ENCODE measurements around the gene FAM181A. TPM values are rescaled to one million over a fixed set of nuclear protein-coding genes. Genes with fewer than 3 reads are reported as not detected.

The FAM181A gene
- total RNA-seq, 1 experiment from 2014 or later = not detected

DNA sequence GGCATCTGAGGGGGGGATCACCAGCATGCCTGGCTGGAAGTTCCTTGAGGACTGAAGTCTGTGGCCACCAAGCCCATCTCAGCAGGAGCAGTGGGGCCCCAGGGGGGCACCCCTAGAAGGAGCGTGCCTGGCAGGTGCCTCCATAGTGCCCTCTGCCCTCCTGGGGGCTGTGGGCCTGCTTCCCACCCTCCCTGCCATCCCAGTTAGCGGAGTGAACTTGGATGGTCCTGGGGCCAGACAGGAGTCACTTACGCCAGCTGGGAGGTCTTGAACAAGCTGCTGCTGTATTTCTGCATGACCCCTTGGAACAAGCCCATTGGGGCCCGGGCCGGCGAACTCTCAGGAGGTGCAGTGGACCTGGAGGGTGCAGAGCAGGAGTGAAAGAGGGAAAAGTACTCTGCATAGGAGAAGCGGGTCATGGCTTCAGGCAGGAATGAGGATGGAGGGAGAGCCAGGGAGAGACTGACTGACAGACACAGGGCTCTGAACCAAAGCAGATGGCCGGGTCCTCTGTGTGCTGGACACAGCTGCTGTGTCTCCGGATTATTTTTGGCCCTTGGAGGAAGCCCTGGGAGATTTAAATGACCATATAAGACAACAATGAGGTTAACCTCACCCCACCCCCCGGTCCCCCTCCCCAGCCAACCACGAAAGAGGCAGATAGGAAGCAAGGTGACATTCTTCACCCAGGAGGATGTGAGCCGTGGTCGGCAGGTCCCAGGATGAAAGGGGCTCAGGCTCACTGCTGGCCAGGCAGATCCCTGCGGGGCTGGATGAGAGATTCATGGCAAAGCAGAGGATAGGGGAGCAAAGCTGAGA, 29.6 kb downstream of the FAM181A start:
- in situ Hi-C loops (cut with HindIII; ENCODE audit: low pct_unique_long_range_greater_than_20kb, low sequenced_read_pairs) = no loop called here
- no peak for DNase-seq (ENCODE audit: low read depth)

DNA sequence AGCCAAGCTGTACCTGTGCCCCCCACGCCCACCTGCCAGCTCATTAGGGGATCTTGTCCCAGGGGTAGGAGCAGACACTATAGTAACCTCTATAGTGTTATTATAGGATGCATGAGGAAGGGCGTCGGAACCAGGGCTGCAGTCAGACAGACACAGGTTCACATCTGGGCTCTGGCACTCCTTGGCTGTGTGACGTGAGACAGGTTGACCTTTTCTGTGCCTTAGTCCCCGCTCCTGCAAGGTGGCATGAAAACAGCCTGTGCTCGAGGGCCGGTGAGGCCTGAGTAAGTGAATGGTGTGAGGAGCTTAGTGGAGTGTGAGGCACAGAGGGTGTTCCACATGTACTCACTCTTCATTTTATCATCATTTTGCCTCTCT, 30.2 kb downstream of the FAM181A start:
- DNase-seq (ENCODE audit: low read depth) = no peak
- in situ Hi-C loops (cut with HindIII; ENCODE audit: low pct_unique_long_range_greater_than_20kb, low sequenced_read_pairs) = no loop called here

DNA sequence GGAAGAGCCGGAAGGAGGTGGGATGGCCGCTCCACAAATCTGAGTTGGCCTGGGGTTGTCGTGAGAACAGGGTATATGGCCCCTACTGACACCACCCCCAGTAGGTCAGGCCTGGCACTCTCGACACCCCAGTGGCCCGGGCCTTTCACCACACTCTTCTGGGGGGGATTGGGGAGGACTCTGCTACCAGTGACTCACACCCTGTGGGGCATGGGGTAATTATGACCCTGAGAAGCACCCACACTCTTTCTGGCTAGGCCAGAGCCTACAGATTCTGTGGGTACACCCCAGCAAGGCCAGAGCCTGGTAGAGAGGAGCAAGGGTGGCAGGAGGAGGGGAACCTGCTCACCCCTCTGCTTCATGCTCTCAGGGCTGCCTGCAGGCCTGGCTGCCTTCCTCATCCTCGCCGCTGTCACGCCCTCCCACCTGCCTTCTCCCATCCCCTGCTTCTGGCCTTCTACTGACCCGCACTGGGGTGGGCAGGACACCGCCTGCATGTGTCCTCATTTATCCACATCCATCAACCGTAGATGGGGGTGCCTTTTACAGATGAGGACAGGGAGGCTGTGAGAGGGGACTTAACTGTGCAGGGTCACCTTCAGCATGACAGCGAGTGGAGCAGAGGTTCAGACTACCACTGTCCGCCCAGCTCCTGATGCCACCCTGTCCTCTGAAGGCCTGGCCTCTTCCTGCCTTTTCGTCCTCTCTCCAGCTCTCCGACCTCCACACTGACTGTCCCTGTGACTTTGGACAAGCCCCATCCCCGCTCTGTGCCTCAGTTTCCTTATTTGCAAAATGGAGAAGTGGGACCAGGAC, 30.8 kb downstream of the FAM181A start:
- DNase-seq (ENCODE audit: low read depth) = no peak
- in situ Hi-C loops (cut with HindIII; ENCODE audit: low pct_unique_long_range_greater_than_20kb, low sequenced_read_pairs) = no loop called here

DNA sequence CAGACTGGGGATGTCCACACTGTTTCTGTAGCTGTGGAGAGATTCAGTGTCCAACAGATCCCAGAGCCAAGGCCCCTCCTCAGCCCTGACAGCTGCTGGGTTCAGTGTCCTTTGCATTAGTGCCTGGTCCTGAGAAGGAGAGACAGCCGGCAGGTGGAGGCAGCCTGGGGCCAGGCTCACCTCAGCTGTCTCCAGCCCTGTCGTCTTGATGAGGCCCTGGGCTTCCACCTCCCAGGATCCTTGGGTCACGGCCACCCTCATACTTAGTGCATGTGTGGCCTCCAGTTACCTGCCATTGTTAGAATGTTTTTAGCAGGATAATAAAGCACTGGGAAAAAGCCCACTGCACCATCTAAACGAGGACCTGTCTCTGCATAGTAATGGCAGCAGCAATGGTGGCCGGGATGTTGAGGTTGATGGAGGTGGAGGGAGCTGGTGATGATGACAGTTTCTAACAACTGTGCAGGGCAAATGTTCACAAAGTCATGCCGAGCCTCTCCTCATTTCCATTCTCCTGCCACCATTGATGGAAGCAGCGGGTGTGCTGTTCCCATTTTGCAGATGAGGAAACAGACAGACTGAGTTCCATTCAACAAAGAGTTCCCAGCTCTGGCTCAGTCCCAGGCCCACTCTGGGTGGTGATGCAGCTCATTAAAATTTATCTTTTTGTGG, 31.6 kb downstream of the FAM181A start:
- in situ Hi-C loops (cut with HindIII; ENCODE audit: low pct_unique_long_range_greater_than_20kb, low sequenced_read_pairs) = no loop called here
- DNase-seq (ENCODE audit: low read depth) = no peak

DNA sequence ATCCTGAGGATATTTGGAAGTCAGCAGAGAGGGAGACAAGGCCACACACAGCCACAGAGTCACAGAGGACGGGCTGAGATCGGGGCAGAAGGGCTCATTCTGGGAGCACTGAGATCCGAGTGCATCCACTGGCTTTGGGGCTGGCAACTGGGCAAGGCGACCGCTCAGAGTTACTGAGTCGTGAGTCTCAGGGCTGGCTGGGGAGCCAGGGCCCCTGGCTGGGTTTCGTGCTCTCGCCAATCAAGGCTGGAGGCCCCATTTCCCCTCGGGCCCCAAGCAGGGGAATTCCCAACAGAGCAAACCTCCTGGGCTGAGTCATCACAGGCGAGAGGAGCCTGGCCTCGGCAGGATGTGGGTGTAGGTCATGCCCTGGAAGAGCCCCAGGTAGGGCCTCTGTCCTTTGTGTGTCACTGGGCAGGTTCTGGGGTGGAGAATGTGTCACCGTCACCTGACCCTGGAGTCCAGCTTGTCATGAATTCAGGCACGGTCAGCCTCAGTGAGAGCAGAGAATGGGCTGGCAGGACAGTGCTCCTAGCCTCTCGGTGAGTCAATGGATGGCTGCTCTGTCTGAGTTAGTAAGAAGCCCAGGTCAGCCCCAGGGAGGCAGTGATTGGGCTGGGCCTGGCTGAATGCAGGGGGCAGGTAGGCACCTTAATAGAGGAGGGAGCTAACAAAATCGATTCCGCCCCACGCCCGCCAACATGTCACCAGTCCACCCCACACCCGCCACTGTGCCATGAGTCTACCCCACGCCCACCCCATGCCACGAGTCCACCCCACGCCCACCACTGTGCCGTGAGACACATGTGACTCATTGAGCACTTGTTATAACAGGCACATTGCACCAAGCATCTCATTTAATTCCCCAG, 32.3 kb downstream of the FAM181A start:
- peak; percentile 97 for DNase-seq (ENCODE audit: low read depth)
- in situ Hi-C loops (cut with HindIII; ENCODE audit: low pct_unique_long_range_greater_than_20kb, low sequenced_read_pairs) = no loop called here

DNA sequence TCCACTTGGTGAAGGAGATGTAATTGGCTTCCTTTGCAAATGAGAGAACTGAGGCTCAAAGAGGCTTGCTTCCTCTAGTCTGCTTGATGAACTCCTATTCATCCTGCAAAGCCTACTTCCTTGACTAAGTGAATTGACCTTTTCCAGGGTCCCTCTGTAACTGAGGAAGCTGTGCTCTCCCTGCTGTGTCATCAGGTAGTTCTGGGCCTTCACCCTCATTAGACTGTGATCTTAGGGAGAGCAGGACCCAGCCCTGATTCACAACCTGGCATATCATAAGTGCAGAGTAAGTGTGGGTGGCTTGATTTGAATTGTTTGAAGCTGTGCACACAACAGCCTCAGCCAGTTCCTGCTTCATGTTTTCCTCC, 32.9 kb downstream of the FAM181A start:
- DNase-seq (ENCODE audit: low read depth) = peak; percentile 59
- in situ Hi-C loops (cut with HindIII; ENCODE audit: low pct_unique_long_range_greater_than_20kb, low sequenced_read_pairs) = no loop called here

DNA sequence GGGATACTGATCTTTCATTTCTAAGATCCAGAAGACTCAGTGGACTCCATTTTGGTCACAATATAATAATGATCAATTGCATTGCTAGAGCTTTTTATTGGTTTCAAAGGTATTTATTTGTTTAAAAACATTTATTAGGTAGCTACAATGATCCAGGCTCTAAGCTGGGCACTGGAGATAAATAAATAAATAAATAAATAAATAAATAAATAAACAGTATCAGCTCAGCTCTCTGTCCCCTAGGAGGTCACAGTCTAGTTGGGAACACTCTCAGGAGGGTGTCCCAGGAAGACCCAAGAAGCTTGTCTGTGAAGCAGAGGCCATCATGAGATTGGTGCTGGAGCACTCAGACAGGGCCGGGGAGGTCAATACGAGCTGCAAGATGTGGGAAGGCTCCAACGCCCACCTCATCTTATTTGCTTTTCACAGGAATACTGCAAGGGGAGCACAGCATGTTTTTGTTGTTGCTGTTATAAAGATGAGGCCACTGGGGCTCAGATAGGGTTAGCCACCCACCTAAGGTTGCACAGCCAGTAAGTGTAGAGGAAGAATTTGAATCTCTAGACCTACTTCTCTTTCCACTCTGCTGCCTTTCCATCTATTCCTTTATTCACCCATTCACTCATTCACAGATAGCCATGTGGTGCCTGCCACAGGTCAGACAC, 33.8 kb downstream of the FAM181A start:
- DNase-seq (ENCODE audit: low read depth) = no peak
- in situ Hi-C loops (cut with HindIII; ENCODE audit: low pct_unique_long_range_greater_than_20kb, low sequenced_read_pairs) = no loop called here

DNA sequence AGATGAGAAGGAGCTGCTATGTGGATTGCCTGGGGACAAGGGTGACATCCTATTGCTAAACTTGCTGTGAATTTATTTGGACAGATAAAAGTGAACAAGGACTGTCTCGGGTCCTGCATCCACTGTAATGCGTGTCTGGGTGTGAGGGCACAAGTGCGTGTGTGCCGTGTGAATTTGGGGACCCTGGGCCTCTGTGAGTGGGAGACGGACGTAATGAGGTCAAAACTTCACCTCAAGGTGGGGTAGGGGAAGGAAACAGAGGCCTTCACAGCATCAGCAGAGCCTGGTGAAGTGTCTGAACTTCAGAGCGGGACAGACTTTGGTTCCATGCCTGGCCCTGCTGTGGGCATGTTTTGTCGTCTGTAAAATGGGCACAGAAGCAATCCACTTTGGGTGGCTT, 34.5 kb downstream of the FAM181A start:
- no peak for DNase-seq (ENCODE audit: low read depth)
- in situ Hi-C loops (cut with HindIII; ENCODE audit: low pct_unique_long_range_greater_than_20kb, low sequenced_read_pairs) = no loop called here

DNA sequence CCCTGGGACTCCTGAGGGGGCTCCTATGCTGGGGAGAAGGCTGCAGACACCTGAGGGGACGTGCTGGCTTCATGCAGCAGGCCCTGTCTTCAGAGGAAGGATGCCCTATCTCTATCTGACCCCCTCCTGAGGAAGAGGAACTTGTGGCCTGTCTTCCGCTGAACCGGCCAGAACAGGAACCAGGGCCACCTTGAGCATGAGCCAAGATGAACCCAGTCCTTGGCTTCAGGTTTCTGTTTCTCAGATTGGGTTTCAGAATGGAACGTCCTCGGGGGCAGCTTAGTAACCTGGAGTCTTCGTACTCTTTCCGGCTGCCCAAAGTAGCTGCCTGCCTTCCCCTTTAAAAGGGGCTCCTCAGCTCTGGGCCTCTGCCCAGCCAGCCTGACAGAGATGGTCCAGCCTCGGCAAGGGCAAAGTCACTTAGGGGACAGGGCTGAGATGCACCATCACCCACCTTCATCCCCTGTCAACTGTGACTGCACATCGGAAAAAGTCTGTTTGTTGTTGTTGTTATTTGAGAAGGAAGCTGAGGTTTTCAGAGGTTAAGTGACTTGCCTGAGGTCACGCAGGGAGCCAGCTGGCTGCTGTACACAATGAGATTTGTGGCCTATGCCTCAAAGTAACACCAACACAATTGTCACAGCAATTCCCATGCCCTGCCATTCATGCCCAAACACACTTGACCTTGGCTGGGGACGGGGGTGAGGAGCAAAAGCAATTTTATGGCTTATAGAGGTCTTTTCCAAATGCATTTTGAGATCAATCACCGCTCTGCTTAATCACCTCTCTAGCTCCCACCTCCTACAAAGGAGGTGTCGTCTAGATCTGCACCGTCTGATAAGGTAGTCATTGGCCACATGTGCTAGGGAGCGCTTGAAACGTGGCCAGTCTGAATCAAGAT, 35.8 kb downstream of the FAM181A start:
- in situ Hi-C loops (cut with HindIII; ENCODE audit: low pct_unique_long_range_greater_than_20kb, low sequenced_read_pairs) = no loop called here
- peak; percentile 63 for DNase-seq (ENCODE audit: low read depth)

DNA sequence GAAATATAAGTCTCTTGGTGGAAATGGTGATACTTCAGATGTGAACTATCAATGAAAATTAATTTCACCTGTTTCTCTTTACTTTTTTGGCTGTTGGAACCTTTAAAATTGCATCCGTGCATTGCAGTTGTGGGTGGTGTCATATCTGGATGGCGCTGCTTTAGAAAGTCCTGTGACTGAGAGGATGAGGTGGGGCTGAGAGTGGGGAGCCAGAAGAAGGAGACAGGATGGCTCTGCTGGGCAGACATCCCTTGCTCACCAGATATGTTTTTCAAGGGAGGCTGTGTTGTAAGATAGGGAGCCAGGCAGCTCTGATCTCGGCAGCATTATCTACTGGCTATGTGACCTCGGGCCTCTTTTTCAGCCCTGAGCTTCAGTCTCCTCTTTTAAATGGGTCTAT, 36.5 kb downstream of the FAM181A start:
- in situ Hi-C loops (cut with HindIII; ENCODE audit: low pct_unique_long_range_greater_than_20kb, low sequenced_read_pairs) = no loop called here
- DNase-seq (ENCODE audit: low read depth) = no peak

DNA sequence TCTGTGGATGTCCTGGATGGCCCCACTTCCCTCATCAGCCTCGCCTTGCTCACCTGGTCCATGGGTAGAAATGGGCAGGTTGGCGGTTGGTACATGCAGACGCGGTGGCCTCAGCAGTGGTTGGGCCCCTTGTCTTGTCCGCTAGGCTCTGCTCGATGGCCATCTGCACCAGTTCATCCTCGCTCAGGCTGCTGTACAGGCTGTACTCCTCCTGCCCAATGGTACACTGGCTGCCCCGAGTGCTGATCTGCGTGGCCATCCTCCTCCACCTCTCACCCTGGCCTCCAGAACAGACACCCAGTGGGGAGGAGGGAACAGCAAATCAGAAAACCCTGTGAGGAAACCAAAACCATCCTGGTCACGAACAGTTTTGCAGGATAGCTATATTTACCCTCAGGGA, 37.1 kb downstream of the FAM181A start:
- in situ Hi-C loops (cut with HindIII; ENCODE audit: low pct_unique_long_range_greater_than_20kb, low sequenced_read_pairs) = no loop called here
- DNase-seq (ENCODE audit: low read depth) = no peak

DNA sequence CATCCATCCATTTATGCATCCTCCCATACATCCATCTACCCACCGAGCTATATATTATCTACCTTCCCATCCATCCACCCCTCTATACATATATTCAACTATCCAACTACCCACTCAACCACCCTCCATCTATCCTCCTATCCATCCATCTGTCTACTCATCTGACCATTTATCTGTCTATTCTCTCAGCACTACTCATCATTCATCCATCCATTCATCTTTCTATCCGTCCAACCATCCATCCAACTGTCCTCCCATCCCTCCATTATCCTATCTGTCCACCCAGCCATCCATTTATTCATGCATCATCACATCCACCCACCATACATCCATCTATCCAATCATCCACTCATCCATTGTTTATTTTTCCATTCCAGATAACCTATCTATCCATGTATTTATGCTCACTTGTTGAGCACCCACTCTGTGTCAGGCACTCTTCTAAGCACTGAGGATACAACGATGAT, 37.7 kb downstream of the FAM181A start:
- DNase-seq (ENCODE audit: low read depth) = no peak
- in situ Hi-C loops (cut with HindIII; ENCODE audit: low pct_unique_long_range_greater_than_20kb, low sequenced_read_pairs) = no loop called here

DNA sequence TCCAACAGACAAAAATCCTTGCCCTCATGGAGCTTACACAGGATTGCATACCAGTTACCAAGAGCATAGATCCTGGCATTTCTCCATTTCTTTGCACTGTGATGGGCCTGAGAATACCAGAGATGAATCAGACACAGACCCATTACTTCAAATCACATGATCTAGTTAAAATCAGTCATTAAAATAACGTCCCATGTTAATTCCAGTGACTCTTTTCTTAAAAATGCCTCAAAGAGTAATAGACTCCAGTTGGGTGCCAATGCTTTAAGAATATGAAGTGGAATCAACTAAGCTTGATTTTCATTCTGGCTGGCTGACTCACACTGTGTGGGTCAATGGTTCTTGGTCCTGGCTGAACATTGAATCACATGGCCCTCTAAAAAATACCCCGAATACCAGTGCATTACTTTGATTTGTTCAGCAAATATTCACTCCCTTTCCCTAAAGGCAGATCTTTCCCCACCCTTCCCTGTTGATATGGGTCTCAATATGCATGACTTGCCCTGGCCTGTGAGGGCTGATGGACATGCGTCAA, 38.2 kb downstream of the FAM181A start:
- in situ Hi-C loops (cut with HindIII; ENCODE audit: low pct_unique_long_range_greater_than_20kb, low sequenced_read_pairs) = no loop called here
- peak; percentile 93 for DNase-seq (ENCODE audit: low read depth)

DNA sequence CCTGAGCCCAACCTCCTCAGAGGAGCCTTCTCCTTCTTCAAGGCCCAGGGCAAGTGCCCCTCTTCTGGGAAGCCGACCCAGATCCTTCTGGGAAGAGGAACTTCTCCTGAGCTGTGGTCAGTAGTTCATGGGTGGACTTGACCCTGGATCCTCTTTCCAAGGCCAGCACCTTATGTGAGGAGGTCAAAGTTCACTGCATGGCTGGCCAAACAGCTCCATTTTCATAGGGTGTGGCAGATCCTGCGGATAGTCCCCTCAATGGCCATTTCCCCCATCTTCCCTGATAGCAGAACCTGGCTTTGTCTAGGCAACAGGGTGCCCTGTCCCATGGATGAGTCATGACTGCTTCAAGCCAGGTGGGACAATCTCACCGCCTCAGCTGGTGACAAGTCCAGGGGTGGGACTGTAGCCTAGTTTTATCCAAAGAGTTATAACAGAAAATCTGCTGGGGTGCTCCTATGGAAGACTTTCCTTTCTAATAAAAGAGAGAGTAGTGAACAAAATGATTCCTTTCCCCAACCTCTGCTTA, 38.9 kb downstream of the FAM181A start:
- in situ Hi-C loops (cut with HindIII; ENCODE audit: low pct_unique_long_range_greater_than_20kb, low sequenced_read_pairs) = no loop called here

DNA sequence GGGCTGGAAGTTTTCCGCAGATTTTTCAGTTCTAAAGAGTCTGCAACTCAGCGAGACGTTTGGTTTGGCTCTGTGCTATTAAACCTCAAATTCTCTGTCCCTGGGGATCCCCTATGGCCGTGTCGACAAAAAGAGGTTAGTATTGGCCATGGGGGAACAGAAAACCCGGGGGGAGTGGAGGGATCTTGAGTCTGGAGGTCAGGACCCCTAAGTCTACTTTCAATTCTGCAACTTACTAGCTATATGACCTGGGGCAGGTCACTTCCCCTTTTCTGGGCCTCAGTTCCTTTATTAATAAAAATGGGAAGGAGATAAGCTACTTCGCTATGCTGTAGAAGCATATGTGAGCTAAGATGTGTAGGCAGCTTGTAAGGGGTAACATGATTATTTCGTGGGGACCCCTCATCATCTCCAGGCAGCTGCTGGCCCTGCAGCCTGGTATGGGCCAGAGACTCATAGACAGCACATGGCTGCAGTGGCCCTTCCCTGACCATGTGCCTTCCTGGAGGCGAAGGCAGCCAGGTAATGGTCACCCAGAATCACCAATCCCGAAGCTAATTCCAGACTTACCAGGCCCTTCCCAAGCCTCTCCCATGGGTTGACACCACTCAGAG, 40.6 kb downstream of the FAM181A start:
- no peak for DNase-seq (ENCODE audit: low read depth)
- in situ Hi-C loops (cut with HindIII; ENCODE audit: low pct_unique_long_range_greater_than_20kb, low sequenced_read_pairs) = no loop called here

More for the DNA sequence above, 38.9 kb downstream of the FAM181A start:
- DNase-seq (ENCODE audit: low read depth) = no peak
